GM19238 (cell line): ENCODE results near the gene BACH2.

Experiments used
- DNase-seq: peaks from one replicate; pipeline ENCODE4 v3.0.0; 2011; ENCODE audit warnings: low spot score; ENCODE audit not compliant: insufficient read length

BACH2 gene

GRCh38 chr6:89999945-90000825 lies 296.5 kb downstream of the BACH2 start:
- DNase-seq: no peak

GRCh38 chr6:89999154-89999553 lies 297.5 kb downstream of the BACH2 start:
- no peak for DNase-seq

- DNase-seq: no peak
Measured at GRCh38 chr6:89997456-89998445, 298.9 kb downstream of the BACH2 start.

- DNase-seq: no peak
Measured at GRCh38 chr6:89993411-89993810, 303.2 kb downstream of the BACH2 start.

- DNase-seq: no peak
Measured at GRCh38 chr6:89992818-89993217, 303.8 kb downstream of the BACH2 start.

- DNase-seq: no peak
Measured at GRCh38 chr6:89989742-89990141, 306.9 kb downstream of the BACH2 start.

- no peak for DNase-seq
Measured at GRCh38 chr6:89987830-89988229, 308.8 kb downstream of the BACH2 start.

- no peak for DNase-seq
Measured at GRCh38 chr6:89987140-89987539, 309.5 kb downstream of the BACH2 start.

- DNase-seq: no peak
Measured at GRCh38 chr6:89986650-89987074, 310.0 kb downstream of the BACH2 start.

- DNase-seq: no peak
Measured at GRCh38 chr6:89985751-89986493, 310.7 kb downstream of the BACH2 start.

GRCh38 chr6:89984926-89985750 lies 311.5 kb downstream of the BACH2 start:
- no peak for DNase-seq

- DNase-seq: no peak
Measured at GRCh38 chr6:89980353-89980752, 316.3 kb downstream of the BACH2 start.

- no peak for DNase-seq
Measured at GRCh38 chr6:89979481-89980119, 317.0 kb downstream of the BACH2 start.

GRCh38 chr6:89978749-89979145 lies 317.9 kb downstream of the BACH2 start:
- no peak for DNase-seq

- no peak for DNase-seq
Measured at GRCh38 chr6:89977808-89978748, 318.6 kb downstream of the BACH2 start.

GRCh38 chr6:89976694-89977020 lies 320.0 kb downstream of the BACH2 start:
- DNase-seq: no peak

- no peak for DNase-seq
Measured at GRCh38 chr6:89975991-89976693, 320.5 kb downstream of the BACH2 start.

GRCh38 chr6:89975366-89975765 lies 321.3 kb downstream of the BACH2 start:
- no peak for DNase-seq
